Measurements from ENCODE around the gene ZNF638.

The ZNF638 gene

GRCh38 chr2:71473346-71474031 lies 141.9 kb downstream of the ZNF638 start:
- DNase-seq: no peak

- DNase-seq: no peak
Measured at GRCh38 chr2:71474116-71474743, 142.6 kb downstream of the ZNF638 start.

GRCh38 chr2:71474744-71475397 lies 143.3 kb downstream of the ZNF638 start:
- no peak for DNase-seq

GRCh38 chr2:71476495-71476894 lies 144.9 kb downstream of the ZNF638 start:
- DNase-seq: no peak

- no peak for DNase-seq
Measured at GRCh38 chr2:71477231-71477691, 145.7 kb downstream of the ZNF638 start.

- DNase-seq: no peak
Measured at GRCh38 chr2:71478806-71479205, 147.2 kb downstream of the ZNF638 start.

- no peak for DNase-seq
Measured at GRCh38 chr2:71479261-71479660, 147.7 kb downstream of the ZNF638 start.

- DNase-seq: no peak
Measured at GRCh38 chr2:71481111-71481510, 149.5 kb downstream of the ZNF638 start.

GRCh38 chr2:71482055-71482454 lies 150.5 kb downstream of the ZNF638 start:
- no peak for DNase-seq

GRCh38 chr2:71483246-71483645 lies 151.7 kb downstream of the ZNF638 start:
- no peak for DNase-seq

- DNase-seq: no peak
Measured at GRCh38 chr2:71484354-71484753, 152.8 kb downstream of the ZNF638 start.
